Peyer's patch (tissue), 4 donors: Measurements from ENCODE around the gene UBTF. TPM values are rescaled to one million over a fixed set of nuclear protein-coding genes. Genes with fewer than 3 reads are reported as not detected.

Experiments used
- DNase-seq, 3 donors: peaks; one replicate each; pipeline ENCODE4 v3.0.0-alpha.2; 2017 to 2019
- H3K27ac ChIP-seq, 4 donors: fragments of 200-600 bp; sonication (generic); one replicate each; pipeline ENCODE4 v1.5.1; 2016 to 2019
- H3K27me3 ChIP-seq, 2 donors: fragments of 200-600 bp; sonication (generic); one replicate each; pipeline ENCODE4 v1.5.1; 2019
- H3K36me3 ChIP-seq, 3 donors: fragments of 200-600 bp; sonication (generic); one replicate each; pipeline ENCODE4 v1.5.1; 2016 to 2019
- H3K4me1 ChIP-seq, 4 donors: fragments of 200-600 bp; sonication (generic); one replicate each; pipeline ENCODE4 v1.5.1; 2016 to 2019
- H3K4me3 ChIP-seq, 4 donors: fragments of 200-600 bp; sonication (generic); 1 replicate in 3 of 4; 2 replicates in 1 of 4; pipeline ENCODE4 v1.5.1; 2016 to 2019; ENCODE audit warnings: mild to moderate bottlenecking in 1 of 4
- H3K9me3 ChIP-seq, 4 donors: fragments of 200-600 bp; sonication (generic); one replicate each; pipeline ENCODE4 v1.5.1; 2016 to 2019; ENCODE audit warnings: mild to moderate bottlenecking in 1 of 4
- POLR2A ChIP-seq, 2 donors: fragments of 450-650 bp; IDR thresholded peaks; one replicate each; pipeline ENCODE4 v1.5.1; 2017; ENCODE audit warnings: antibody characterized with exemption in 2 of 2, mild to moderate bottlenecking in 2 of 2, moderate library complexity in 2 of 2
- small RNA-seq, 2 donors: library from RNA; depleted of rRNA; stranded (forward); fragments of <200 nt; gene quantifications; one replicate each; pipeline ENCODE3, GENCODE V24; 2016
- total RNA-seq, 4 donors: library from RNA; depleted of rRNA; stranded (reverse); fragments of >200 nt; gene quantifications; one replicate each; pipeline ENCODE4 v1.1.0, GENCODE V29; 2016
- TF ChIP-seq, protein P1 (sequence below), 6 experiments: fragments of 450-650 bp in 4 of 6; fragments of 200-600 bp in 2 of 6; sonication (generic) in 1 of 6; IDR thresholded peaks; one replicate each; pipeline ENCODE4 v1.5.1; 2017 to 2019; ENCODE audit warnings: antibody characterized with exemption in 6 of 6, mild to moderate bottlenecking in 3 of 6, moderate library complexity in 1 of 6

Gene UBTF
- total RNA-seq, 4 donors from 2014 or later, result 58.4 to 167 (median 77.7) TPM

DNA sequence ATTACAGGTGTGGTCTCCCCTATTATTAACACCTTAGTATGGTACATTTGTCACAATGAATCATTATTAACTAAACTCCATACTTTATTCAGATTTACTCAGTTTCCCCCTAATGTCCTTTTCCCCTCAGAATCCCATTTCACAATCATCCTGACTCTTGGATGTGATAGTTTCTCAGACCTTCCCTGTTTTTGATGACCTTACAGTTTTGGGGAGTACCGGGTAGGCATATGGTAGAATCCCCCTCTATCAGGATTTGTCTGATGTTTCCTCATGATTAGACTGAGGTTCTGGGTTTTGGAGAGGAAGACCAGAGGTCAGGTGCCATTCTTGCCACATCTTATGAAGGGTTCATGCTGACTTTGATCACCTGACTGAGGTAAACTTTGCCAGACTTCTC, 55.0 kb downstream of the UBTF start:
- no peak overlapping the region for H3K4me3 ChIP-seq
- H3K9me3 ChIP-seq, result no peaks in the 10 kb centered on the region
- H3K27me3 ChIP-seq, result no peaks in the 10 kb centered on the region
- H3K4me1 ChIP-seq, result peaks cover 0 to 7% (median 0%) of the 10 kb centered on the region in 4 donors
- TF ChIP-seq POLR2A (IDR thresholded peaks at IDR 0.05), result no peak
- TF ChIP-seq, protein P1, sequence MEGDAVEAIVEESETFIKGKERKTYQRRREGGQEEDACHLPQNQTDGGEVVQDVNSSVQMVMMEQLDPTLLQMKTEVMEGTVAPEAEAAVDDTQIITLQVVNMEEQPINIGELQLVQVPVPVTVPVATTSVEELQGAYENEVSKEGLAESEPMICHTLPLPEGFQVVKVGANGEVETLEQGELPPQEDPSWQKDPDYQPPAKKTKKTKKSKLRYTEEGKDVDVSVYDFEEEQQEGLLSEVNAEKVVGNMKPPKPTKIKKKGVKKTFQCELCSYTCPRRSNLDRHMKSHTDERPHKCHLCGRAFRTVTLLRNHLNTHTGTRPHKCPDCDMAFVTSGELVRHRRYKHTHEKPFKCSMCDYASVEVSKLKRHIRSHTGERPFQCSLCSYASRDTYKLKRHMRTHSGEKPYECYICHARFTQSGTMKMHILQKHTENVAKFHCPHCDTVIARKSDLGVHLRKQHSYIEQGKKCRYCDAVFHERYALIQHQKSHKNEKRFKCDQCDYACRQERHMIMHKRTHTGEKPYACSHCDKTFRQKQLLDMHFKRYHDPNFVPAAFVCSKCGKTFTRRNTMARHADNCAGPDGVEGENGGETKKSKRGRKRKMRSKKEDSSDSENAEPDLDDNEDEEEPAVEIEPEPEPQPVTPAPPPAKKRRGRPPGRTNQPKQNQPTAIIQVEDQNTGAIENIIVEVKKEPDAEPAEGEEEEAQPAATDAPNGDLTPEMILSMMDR (IDR thresholded peaks at IDR 0.05), result no peak
- no peak overlapping the region for H3K27ac ChIP-seq
- no peaks in the 10 kb centered on the region for H3K36me3 ChIP-seq
- no peak for DNase-seq

DNA sequence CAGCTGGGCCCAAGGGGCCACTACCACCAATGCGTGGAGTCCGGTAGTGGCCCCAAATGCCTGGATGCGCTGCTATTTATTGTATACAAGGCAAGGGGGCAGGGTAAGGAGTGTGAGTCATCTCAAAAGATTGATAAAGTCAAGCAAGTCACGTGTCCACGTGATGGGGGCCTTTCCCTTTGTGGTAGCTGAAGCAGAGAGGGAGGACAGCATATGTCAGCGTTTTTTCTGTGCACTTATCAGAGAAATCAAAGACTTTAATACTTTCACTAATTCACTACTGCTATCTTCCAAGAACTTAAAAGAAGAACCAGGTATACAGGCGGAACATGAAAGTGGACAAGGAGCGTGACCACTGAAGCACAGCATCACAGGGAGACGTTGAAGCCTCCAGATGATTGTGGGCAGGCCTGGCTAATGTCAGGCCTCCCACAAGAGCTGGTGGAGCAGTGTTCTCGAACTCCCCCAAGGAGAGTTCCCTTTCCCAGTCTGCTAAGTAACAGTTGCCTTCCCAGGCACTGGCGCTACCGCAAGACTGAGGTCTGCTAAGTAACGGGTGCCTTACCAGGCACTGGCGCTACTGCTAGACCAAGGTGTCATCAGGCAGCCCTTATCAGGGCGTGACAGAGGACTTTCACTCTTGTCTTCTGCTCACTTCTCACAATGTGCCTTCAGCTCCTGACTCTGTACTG, 59.8 kb downstream of the UBTF start:
- peak in 1 of 3 donors; percentile 51 for DNase-seq
- Histone ChIP-seq H3K9me3 (no peaks in the 10 kb centered on the region), H3K27ac (no peak overlapping the region), H3K27me3 (no peaks in the 10 kb centered on the region), H3K4me3 (no peak overlapping the region), H3K36me3 (no peaks in the 10 kb centered on the region), H3K4me1 (no peaks in the 10 kb centered on the region)
- no peak for TF ChIP-seq POLR2A (IDR thresholded peaks at IDR 0.05)
- TF ChIP-seq, protein P1 (IDR thresholded peaks at IDR 0.05), result no peak

DNA sequence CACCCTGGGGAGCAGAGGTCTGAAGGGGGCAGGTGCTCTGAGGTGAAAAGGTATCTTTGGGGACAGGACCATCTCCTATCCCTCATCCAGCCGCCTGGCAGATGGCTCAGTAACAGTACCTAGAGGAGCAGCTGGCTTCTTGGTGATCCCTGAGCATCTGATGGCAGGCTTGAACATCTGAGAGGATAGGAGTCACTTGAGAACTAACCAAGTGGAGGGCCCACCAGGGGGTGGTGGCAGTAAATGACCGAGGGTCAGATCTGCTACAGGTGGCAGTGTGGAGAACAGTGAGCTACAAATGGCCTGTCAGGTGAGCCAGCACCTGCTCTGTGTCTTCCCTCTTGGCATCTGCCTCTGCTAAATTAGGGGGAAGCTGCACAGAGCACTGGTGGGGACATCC, 64.0 kb downstream of the UBTF start:
- DNase-seq, result no peak
- Histone ChIP-seq H3K27ac (no peak overlapping the region), H3K27me3 (no peaks in the 10 kb centered on the region), H3K4me1 (no peaks in the 10 kb centered on the region), H3K36me3 (no peaks in the 10 kb centered on the region), H3K9me3 (no peaks in the 10 kb centered on the region), H3K4me3 (no peak overlapping the region)
- no peak for TF ChIP-seq POLR2A (IDR thresholded peaks at IDR 0.05)
- TF ChIP-seq, protein P1 (IDR thresholded peaks at IDR 0.05), result no peak

Small RNA genes within 50 kb of the gene (small RNA-seq; reads per million reads assigned to genes)
- gene MIR6782, result 0 reads per million in 2 donors

Other genes with a start within 250 kb of the UBTF start
- gene NAGS, start 215.1 kb downstream of the UBTF start, total RNA-seq, result 10 to 100 TPM in 3 of 4 donors, 1 to 10 TPM in 1; 8.3 to 74.1 (median 57.3) TPM
- 10 to 100 TPM in 3 of 4 donors, 1 to 10 TPM in 1; 8.3 to 20.9 (median 17.5) TPM for gene TMEM101, start 204.7 kb downstream of the UBTF start, total RNA-seq
- 10 to 100 TPM; 10.7 to 28.4 (median 26.1) TPM for gene LSM12, start 153.0 kb downstream of the UBTF start, total RNA-seq
- 10 to 100 TPM in 3 of 4 donors, 1 to 10 TPM in 1; 8.3 to 48.9 (median 33.8) TPM for gene G6PC3, start 148.9 kb downstream of the UBTF start, total RNA-seq
- 10 to 100 TPM; 42.4 to 71.0 (median 48.4) TPM for gene HDAC5, start 96.0 kb downstream of the UBTF start, total RNA-seq
- 1 to 10 TPM in 3 of 4 donors, under 1 TPM in 1; 0.53 to 5.8 (median 1.6) TPM for gene HROB, start 77.7 kb downstream of the UBTF start, total RNA-seq
- under 1 TPM in 1 of 4 donors, not detected in 3; 0.57 TPM for gene ASB16, start 49.0 kb downstream of the UBTF start, total RNA-seq
- gene TMUB2, start 32.7 kb downstream of the UBTF start, total RNA-seq, result 10 to 100 TPM; 19.8 to 66.6 (median 52.7) TPM
- 10 to 100 TPM; 51.7 to 92.6 (median 65.7) TPM for gene ATXN7L3, start 19.8 kb downstream of the UBTF start, total RNA-seq
- gene SLC4A1, start 48.5 kb upstream of the UBTF start, total RNA-seq, result not detected
- gene RUNDC3A, start 88.9 kb upstream of the UBTF start, total RNA-seq, result 10 to 100 TPM in 1 of 4 donors, 1 to 10 TPM in 2, under 1 TPM in 1; 0.88 to 14.9 (median 3.8) TPM
- gene SLC25A39, start 105.1 kb upstream of the UBTF start, total RNA-seq, result 100 to 1,000 TPM in 3 of 4 donors, 10 to 100 TPM in 1; 97.7 to 155 (median 129) TPM
- 100 to 1,000 TPM; 145 to 678 (median 492) TPM for gene GRN, start 125.6 kb upstream of the UBTF start, total RNA-seq
- gene FAM171A2, start 144.2 kb upstream of the UBTF start, total RNA-seq, result 1 to 10 TPM in 1 of 4 donors, under 1 TPM in 2, not detected in 1; 0.27 to 5.0 (median 0.88) TPM
- 1 to 10 TPM in 1 of 4 donors, not detected in 3; 2.5 TPM for gene ITGA2B, start 170.0 kb upstream of the UBTF start, total RNA-seq